Measurements from ENCODE around the gene C1QC. TPM values are rescaled to one million over a fixed set of nuclear protein-coding genes. Genes with fewer than 3 reads are reported as not detected.

The C1QC gene
- total RNA-seq, 4 donors from 2014 or later = 23.0 to 395 (median 169) TPM

GRCh38 chr1:22602060-22602740 is 41.2 kb upstream of the C1QC start:
- Histone ChIP-seq H3K4me3 (no peak overlapping the region), H3K27me3 (peaks cover 95% of the 10 kb centered on the region), H3K36me3 (no peaks in the 10 kb centered on the region), H3K4me1 (no peaks in the 10 kb centered on the region), H3K9me3 (no peaks in the 10 kb centered on the region), H3K27ac (no peak overlapping the region)
- TF ChIP-seq EP300 (IDR thresholded peaks at IDR 0.05) (no peak), CTCF (IDR thresholded peaks at IDR 0.05) (no peak), POLR2AphosphoS5 (IDR thresholded peaks at IDR 0.05) (no peak), POLR2A (IDR thresholded peaks at IDR 0.05) (no peak)
- no peak for ATAC-seq
- 77% methylated on average over 3 of the region's 18 CpGs; no CpG with 5 or more reads in 1 of the 2 donors for WGBS, 2 donors (ENCODE audit: low coverage in 1 of 2)

DNA sequence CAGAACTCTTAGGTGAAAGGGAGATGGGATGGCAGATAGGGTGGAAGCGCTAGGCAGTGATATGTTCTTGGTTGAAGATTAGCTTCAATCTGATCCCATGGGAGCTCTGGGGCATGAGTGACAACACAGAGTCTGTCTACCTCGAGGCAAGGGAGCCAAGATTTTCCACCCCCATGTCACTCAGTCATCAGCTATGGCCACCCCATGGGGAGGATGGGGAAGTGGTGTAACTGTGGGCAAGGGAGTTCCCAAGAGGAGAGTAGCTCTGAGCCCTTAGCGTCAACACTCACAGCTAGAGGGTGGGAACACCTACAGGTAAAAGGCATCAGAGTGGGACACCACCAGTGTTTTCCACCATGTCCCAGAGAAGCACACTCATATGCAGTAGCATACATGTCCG is 37.3 kb upstream of the C1QC start:
- TF ChIP-seq POLR2A (IDR thresholded peaks at IDR 0.05) = no peak
- no peak for TF ChIP-seq CTCF (IDR thresholded peaks at IDR 0.05)
- TF ChIP-seq EP300 (IDR thresholded peaks at IDR 0.05) = no peak
- no peak for TF ChIP-seq POLR2AphosphoS5 (IDR thresholded peaks at IDR 0.05)
- Histone ChIP-seq H3K4me3 (no peak overlapping the region), H3K9me3 (no peaks in the 10 kb centered on the region), H3K27me3 (peaks cover 99% of the 10 kb centered on the region), H3K27ac (no peak overlapping the region), H3K36me3 (no peaks in the 10 kb centered on the region), H3K4me1 (no peaks in the 10 kb centered on the region)
- no peak for ATAC-seq
- 35 to 80% methylated on average over 2 of the region's 4 CpGs for WGBS, 2 donors (ENCODE audit: low coverage in 1 of 2)

DNA sequence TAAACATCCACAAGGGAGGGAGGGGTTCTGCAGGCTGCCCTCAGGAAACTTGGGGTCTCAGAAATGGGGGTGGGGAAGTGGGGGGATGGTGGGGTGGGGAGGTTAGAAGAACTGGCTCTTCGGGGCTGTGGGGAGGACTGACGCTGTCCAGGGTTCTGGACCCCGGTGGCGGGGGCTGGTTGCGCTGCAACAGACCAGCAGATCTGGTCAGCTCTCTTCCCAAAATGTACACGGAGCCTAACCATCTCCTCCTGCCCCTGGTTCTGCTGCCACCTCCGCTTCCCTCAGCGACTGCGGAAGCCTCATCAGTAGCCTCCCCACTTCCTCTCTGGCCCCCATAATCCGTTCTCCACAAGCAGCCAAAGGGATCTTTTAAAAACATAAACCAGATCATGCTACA is 36.3 kb upstream of the C1QC start:
- no peaks in the 10 kb centered on the region for H3K9me3 ChIP-seq
- no peaks in the 10 kb centered on the region for H3K4me1 ChIP-seq
- H3K27me3 ChIP-seq = peaks cover 99% of the 10 kb centered on the region
- no peak overlapping the region for H3K4me3 ChIP-seq
- no peak for ATAC-seq
- WGBS, 2 donors (ENCODE audit: low coverage in 1 of 2) = 0 to 7% methylated on average over 1 to 3 of the region's 10 CpGs
- no peaks in the 10 kb centered on the region for H3K36me3 ChIP-seq
- TF ChIP-seq CTCF (IDR thresholded peaks at IDR 0.05) (no peak), POLR2AphosphoS5 (IDR thresholded peaks at IDR 0.05) (no peak), EP300 (IDR thresholded peaks at IDR 0.05) (no peak), POLR2A (IDR thresholded peaks at IDR 0.05) (no peak)
- no peak overlapping the region for H3K27ac ChIP-seq

GRCh38 chr1:22608361-22608760 is 35.1 kb upstream of the C1QC start:
- no peaks in the 10 kb centered on the region for H3K4me1 ChIP-seq
- no peaks in the 10 kb centered on the region for H3K9me3 ChIP-seq
- ATAC-seq = no peak
- no peak overlapping the region for H3K4me3 ChIP-seq
- H3K27me3 ChIP-seq = peaks cover 99% of the 10 kb centered on the region
- no peak overlapping the region for H3K27ac ChIP-seq
- no peaks in the 10 kb centered on the region for H3K36me3 ChIP-seq
- TF ChIP-seq POLR2A (IDR thresholded peaks at IDR 0.05) (no peak), CTCF (IDR thresholded peaks at IDR 0.05) (no peak), POLR2AphosphoS5 (IDR thresholded peaks at IDR 0.05) (no peak), EP300 (IDR thresholded peaks at IDR 0.05) (no peak)
- WGBS, 2 donors (ENCODE audit: low coverage in 1 of 2) = no CpG with 5 or more reads among the region's 3 CpGs

GRCh38 chr1:22609291-22609690 is 34.1 kb upstream of the C1QC start:
- no peak for ATAC-seq
- Histone ChIP-seq H3K4me3 (no peak overlapping the region), H3K27me3 (peaks cover 99% of the 10 kb centered on the region), H3K4me1 (no peaks in the 10 kb centered on the region), H3K36me3 (no peaks in the 10 kb centered on the region), H3K9me3 (no peaks in the 10 kb centered on the region), H3K27ac (no peak overlapping the region)
- 8 to 21% methylated on average over 2 to 6 of the region's 6 CpGs for WGBS, 2 donors (ENCODE audit: low coverage in 1 of 2)
- TF ChIP-seq POLR2AphosphoS5 (IDR thresholded peaks at IDR 0.05) (no peak), CTCF (IDR thresholded peaks at IDR 0.05) (no peak), EP300 (IDR thresholded peaks at IDR 0.05) (no peak), POLR2A (IDR thresholded peaks at IDR 0.05) (no peak)
